ENCODE data around the gene FGF1.

Gene FGF1

DNA sequence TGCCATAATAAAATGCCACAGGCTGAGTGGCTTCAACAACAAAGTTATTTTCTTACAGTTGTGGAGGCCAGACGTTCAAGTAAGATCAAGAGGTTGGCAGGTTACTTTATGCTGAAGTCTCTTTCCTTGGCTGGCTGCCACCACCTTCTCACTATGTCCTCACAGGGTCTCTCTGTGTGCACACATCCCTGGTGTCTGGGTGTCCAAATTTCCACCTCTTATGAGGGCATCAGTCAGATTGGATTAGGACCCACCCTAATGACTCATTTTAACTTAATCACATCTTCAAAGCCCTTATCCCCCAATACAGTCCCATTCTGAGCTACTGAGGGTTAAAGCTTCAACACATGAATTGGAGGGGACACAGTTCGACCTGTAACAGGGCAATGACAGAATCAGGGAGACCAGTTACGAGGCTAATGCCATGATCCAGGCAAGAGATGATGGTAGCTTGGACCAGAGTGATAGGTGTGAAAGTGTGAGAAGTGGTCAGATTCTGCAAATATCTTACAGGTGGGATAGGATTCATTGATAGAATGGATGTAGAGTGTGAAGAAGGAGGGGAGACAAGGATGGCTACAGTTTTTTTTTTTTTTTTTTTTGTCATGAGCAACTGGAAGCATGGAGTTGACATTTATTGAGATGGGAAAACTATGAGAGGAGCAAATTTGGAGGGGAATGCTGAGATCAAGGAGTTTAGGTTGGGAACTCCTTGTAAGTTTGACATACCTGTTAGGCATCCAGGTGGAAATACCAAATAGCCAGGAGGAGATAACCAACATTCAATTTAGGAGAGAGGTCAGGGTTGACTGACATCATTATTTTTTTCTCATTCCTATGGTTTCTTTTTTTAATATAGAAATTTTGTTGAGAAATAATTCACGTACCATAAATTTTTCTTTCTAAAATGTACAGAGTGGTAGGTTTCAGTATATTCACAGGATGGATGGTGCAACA lies 39.6 kb upstream of the FGF1 start:
- H3K27ac ChIP-seq (ENCODE audit: low read depth, low read length, poor library complexity, severe bottlenecking), result no peak overlapping the region
- H3K4me1 ChIP-seq (ENCODE audit: insufficient read depth, low read length, severe bottlenecking), result no peaks in the 10 kb centered on the region

DNA sequence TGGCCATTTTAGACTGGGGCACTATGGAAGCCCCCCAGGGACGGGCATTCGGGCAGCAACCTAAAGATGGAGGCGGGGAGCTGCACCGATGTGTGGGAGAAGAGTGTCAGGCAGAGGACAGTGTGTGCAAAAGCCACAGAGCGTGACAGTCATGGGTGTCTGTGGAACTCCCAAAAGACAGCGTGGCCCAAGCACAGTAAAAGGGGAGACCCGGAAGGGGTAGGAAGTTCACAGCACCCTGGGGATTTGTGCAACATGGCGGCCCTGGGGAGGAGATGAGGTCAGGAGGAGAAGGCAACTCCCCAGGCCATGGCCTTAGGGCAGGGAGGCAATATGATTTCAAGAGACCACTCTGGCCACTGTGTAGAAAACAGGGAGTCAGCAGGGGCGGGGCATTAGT lies 38.9 kb upstream of the FGF1 start:
- TF ChIP-seq EZH2 (IDR thresholded peaks at IDR 0.05; ENCODE audit: borderline replicate concordance, low read length), result no peak

More for the DNA sequence above, 39.6 kb upstream of the FGF1 start:
- Histone ChIP-seq H3K9me3 (ENCODE audit: low read length) (no peaks in the 10 kb centered on the region), H3K27me3 (ENCODE audit: insufficient read depth, low read length) (no peaks in the 10 kb centered on the region; the same call in 1 of the 2 replicates), H3F3A (ENCODE audit: insufficient read depth, low read length) (no peaks in the 10 kb centered on the region), H3K79me2 (ENCODE audit: insufficient read depth, low read length) (no peaks in the 10 kb centered on the region), H3K36me3 (ENCODE audit: insufficient read depth, low read length) (no peaks in the 10 kb centered on the region), H3K9ac (ENCODE audit: low read length) (no peak overlapping the region), H4K20me1 (ENCODE audit: insufficient read depth, low read length) (no peaks in the 10 kb centered on the region), H3K9me2 (ENCODE audit: low read depth, low read length) (no peaks in the 10 kb centered on the region), H3K4me2 (ENCODE audit: low read length) (no peak overlapping the region), H3K4me3 (ENCODE audit: low read depth, low read length, poor library complexity, severe bottlenecking) (no peak overlapping the region), H2AFZ (ENCODE audit: low read length) (no peak overlapping the region; the same call in 1 of the 2 replicates)
- TF ChIP-seq CTCF (IDR thresholded peaks at IDR 0.05; ENCODE audit: low read length) (no peak), EZH2 (IDR thresholded peaks at IDR 0.05; ENCODE audit: borderline replicate concordance, low read length) (no peak)

GRCh38 chr5:142722896-142723295 lies 37.0 kb upstream of the FGF1 start:
- H2AFZ ChIP-seq (ENCODE audit: low read length), result no peak overlapping the region
- TF ChIP-seq CTCF (IDR thresholded peaks at IDR 0.05; ENCODE audit: low read length) (no peak), EZH2 (IDR thresholded peaks at IDR 0.05; ENCODE audit: borderline replicate concordance, low read length) (no peak)
- H3K9ac ChIP-seq (ENCODE audit: low read length), result no peak overlapping the region
- H3K4me2 ChIP-seq (ENCODE audit: low read length), result no peak overlapping the region
- H3F3A ChIP-seq (ENCODE audit: insufficient read depth, low read length), result no peaks in the 10 kb centered on the region
- no peaks in the 10 kb centered on the region for H3K79me2 ChIP-seq (ENCODE audit: insufficient read depth, low read length)
- H3K9me2 ChIP-seq (ENCODE audit: low read depth, low read length), result no peaks in the 10 kb centered on the region
- H3K9me3 ChIP-seq (ENCODE audit: low read length), result no peaks in the 10 kb centered on the region
- no peaks in the 10 kb centered on the region for H3K4me1 ChIP-seq (ENCODE audit: insufficient read depth, low read length, severe bottlenecking)
- H3K27ac ChIP-seq (ENCODE audit: low read depth, low read length, poor library complexity, severe bottlenecking), result no peak overlapping the region
- no peak overlapping the region for H3K4me3 ChIP-seq (ENCODE audit: low read depth, low read length, poor library complexity, severe bottlenecking)
- H3K36me3 ChIP-seq (ENCODE audit: insufficient read depth, low read length), result no peaks in the 10 kb centered on the region
- H3K27me3 ChIP-seq (ENCODE audit: insufficient read depth, low read length), result peaks cover 3% of the 10 kb centered on the region; the same call in 1 of the 2 replicates
- H4K20me1 ChIP-seq (ENCODE audit: insufficient read depth, low read length), result no peaks in the 10 kb centered on the region

More for the DNA sequence above, 38.9 kb upstream of the FGF1 start:
- no peaks in the 10 kb centered on the region for H3K9me3 ChIP-seq (ENCODE audit: low read length)
- H3K9ac ChIP-seq (ENCODE audit: low read length), result no peak overlapping the region
- H3K4me2 ChIP-seq (ENCODE audit: low read length), result no peak overlapping the region
- H3K27me3 ChIP-seq (ENCODE audit: insufficient read depth, low read length), result no peaks in the 10 kb centered on the region; the same call in 1 of the 2 replicates
- no peaks in the 10 kb centered on the region for H3F3A ChIP-seq (ENCODE audit: insufficient read depth, low read length)
- H3K27ac ChIP-seq (ENCODE audit: low read depth, low read length, poor library complexity, severe bottlenecking), result no peak overlapping the region
- no peaks in the 10 kb centered on the region for H3K4me1 ChIP-seq (ENCODE audit: insufficient read depth, low read length, severe bottlenecking)
- no peak overlapping the region; the same call in 1 of the 2 replicates for H2AFZ ChIP-seq (ENCODE audit: low read length)
- H3K79me2 ChIP-seq (ENCODE audit: insufficient read depth, low read length), result no peaks in the 10 kb centered on the region
- H3K4me3 ChIP-seq (ENCODE audit: low read depth, low read length, poor library complexity, severe bottlenecking), result no peak overlapping the region
- H4K20me1 ChIP-seq (ENCODE audit: insufficient read depth, low read length), result no peaks in the 10 kb centered on the region
- H3K36me3 ChIP-seq (ENCODE audit: insufficient read depth, low read length), result no peaks in the 10 kb centered on the region
- no peaks in the 10 kb centered on the region for H3K9me2 ChIP-seq (ENCODE audit: low read depth, low read length)
